ENCODE results near the gene ZNF679. TPM values are rescaled to one million over a fixed set of nuclear protein-coding genes. Genes with fewer than 3 reads are reported as not detected.

The ZNF679 gene
- not detected in 2 replicates for polyA plus RNA-seq

GRCh38 chr7:64228174-64228573 is at the start of gene ZNF679:
TSS of gene ZNF679 (plus strand) at chr7:64228474. CDS start at chr7:64249118, 20,644 bp downstream.

GRCh38 chr7:64206903-64207302 is 21.4 kb upstream of the ZNF679 start, which contains the start of gene ZNF735:
TSS of gene ZNF735 (plus strand) at chr7:64207203. CDS start at chr7:64207203, 0 bp downstream.

GRCh38 chr7:64313740-64314491 is 85.6 kb downstream of the ZNF679 start, which contains the start of gene ZNF736:
TSS of gene ZNF736 (plus strand) at chr7:64313961. CDS start at chr7:64314151, 190 bp downstream.

Other genes with a start within 250 kb of the ZNF679 start
- not detected in 2 replicates for gene ZNF722, start 229.6 kb upstream of the ZNF679 start, polyA plus RNA-seq
- gene ZNF727, start 183.0 kb upstream of the ZNF679 start, polyA plus RNA-seq: 5.1 and 9.8 TPM in 2 replicates
- not detected in 2 replicates for gene ZNF735, start 21.3 kb upstream of the ZNF679 start, polyA plus RNA-seq
- 2.2 and 8.6 TPM in 2 replicates for gene ZNF736, start 85.5 kb downstream of the ZNF679 start, polyA plus RNA-seq